HG02763 (cell line): ENCODE results near the gene CNOT1.
"Not testable (repeated sequence)": the region's sequence is repeated elsewhere in the genome, so short reads cannot be mapped to it uniquely, and the experiment has no call there.

Source experiments
- ATAC-seq: cut with Tn5 transposase; IDR thresholded peaks from one replicate; pipeline ENCODE4 v1.9.1; 2021; ENCODE audit warnings: mild to moderate bottlenecking, moderate library complexity; ENCODE audit not compliant: unreplicated experiment

Gene CNOT1

DNA sequence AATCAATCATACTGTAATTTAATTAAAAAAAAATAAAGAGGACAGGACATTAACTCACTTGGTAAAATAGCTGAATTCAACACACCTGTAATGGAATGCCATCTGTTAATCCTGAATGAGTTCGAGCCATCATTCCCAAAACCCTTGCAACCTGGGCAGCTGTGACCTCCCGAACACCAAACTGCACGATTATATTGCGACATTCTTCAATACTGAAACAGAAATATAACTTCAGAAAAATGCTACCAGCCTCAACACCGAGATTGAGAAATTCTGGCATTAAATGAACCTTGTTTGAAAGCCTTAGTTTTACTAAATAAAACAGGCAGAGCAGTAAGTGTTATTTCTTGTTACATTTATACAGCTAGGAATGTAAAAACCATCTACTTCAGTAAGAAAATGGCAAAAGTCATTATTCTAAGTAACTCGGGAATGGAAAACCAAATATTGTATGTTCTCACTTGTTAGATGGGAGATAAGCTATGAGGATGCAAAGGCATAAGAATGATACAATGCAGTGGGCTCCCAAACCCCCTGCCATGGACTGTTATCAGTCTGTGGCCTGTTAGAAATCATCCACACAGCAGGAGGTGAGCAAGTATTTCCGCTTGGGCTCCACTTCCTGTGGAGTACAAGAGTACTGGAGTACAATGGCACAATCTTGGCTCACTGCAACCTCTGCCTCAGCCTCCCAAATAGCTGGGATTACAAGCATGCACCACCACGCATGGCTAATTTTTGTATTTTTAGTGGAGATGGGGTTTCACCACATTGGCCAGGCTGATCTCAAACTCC, 46.5 kb downstream of the CNOT1 start:
- ATAC-seq = no peak

DNA sequence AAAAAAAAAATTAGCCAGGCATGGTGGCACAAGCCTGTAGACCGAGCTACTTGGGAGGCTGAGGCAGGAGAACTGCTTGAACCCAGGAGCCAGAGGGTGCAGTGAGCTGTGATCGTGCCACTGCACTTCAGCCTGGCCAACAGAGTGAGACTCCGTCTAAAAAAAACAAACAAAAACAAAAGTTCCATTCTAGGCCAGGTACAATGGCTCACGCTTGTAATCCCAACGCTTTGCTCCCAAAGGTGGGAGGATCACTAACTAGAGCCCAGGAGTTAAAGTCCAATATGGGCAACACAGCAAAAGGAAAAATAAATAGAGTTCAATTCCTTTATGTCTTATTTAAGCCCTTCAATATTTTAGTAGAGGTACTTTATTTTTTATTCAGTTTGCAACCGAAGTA, 47.5 kb downstream of the CNOT1 start:
- no peak for ATAC-seq

DNA sequence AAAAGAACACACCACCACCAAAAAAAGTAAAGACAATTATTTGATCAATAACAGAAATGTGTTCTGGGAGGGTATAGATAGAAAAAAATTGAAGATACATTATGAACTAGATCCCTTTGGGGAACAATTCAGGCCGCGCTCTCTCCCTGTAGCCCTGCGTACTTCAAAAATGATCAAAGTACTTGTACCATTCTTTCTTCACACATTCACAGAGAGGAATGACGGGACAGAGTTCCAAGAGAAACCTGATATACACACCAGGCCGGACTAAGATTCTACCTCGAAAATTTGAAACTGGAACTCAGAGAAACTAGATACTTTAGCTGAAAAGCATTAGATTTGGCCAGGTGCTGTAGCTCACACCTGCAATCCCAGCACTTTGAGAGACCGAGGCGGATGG, 50.0 kb downstream of the CNOT1 start:
- ATAC-seq = no peak

DNA sequence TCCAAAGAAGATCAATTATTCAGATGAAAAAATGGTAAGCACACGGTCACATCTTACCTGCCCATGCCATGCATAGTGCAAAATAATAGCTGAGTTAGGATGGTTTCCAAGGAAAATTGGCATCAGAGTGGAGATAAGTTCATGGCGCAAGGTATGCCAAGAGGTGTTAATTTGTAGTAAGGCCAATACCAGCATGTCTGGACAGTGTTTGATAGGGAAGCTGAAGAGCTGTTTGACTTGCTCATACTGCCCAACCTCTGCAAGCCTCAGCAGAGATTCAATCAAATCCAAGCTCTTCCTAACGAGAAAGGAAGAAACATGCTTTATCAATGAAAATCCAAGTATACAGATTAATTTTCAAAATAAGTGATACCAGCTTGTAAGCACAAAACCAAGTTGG, 51.0 kb downstream of the CNOT1 start:
- no peak for ATAC-seq

DNA sequence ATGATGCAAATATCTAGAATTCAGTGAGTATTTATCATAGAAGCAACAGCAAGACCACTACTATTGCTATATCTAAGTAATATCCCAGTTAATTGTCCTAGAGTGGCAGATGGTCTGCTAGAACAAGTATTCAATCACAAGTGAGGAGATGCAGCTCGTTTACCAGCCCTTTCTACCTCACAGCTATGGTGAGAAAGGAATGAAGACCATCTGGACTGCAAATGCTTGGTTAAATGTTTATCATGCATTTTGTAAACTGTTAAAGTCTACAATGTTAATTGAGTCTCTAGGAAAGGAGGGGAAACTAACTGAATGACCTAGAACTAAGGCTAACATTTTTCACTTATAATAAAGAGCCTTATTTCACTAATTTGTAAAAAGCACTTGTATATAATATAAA, 52.5 kb downstream of the CNOT1 start:
- no peak for ATAC-seq

DNA sequence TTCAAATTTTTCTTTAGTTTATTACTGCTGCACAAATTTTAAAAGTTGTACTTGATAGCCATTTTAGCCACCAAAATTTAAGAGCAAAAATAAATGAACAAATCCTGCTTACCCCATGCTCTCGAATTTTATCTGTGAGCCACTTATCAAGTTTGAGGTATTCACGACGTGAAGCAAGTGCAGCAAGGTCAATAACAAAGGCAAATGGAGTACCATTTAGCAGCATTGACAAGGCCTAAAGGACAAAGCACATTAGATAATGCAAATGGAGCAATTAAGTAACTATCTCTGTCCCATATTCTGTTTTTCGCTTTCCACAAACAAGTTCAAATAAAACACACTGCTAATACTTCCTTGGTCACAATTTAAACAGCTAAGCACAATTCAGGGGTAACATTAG, 54.7 kb downstream of the CNOT1 start:
- ATAC-seq = no peak

DNA sequence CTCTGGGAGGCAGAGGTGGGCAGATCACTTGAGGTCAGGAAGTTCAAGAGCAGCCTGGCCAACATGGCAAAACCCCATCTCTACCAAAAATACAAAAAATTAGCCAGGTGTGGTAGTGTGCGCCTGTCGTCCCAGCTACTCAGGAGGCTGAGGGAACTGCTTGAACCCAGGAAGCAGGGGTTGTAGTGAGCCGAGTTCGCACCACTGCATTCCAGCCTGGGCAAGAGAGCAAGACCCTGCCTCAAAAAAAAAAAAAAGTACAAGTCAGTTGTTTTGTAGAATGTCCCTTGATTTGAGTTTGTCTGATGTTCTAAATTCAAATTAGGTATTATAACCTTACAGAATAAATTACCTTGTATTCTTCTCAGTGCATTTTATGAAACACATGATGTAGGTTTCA, 63.9 kb downstream of the CNOT1 start:
- ATAC-seq = not testable (repeated sequence)

DNA sequence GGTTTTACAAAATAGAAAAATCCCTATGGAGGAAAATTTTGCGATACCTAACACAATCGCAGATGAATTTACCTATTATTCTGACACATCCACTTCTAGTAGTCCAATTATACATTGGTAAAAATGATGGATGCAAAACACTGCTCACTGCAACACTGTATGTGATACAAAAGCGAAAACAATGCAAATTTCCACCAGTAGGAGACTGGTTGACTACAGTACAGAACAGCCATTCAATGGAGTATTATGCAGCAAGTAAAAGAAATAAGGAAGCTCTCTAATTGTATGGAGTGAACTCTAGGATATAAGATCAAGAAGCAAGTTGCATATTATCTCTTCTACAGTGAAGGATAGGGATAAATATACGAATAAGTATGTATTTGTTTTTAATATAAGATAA, 65.9 kb downstream of the CNOT1 start:
- ATAC-seq = no peak

DNA sequence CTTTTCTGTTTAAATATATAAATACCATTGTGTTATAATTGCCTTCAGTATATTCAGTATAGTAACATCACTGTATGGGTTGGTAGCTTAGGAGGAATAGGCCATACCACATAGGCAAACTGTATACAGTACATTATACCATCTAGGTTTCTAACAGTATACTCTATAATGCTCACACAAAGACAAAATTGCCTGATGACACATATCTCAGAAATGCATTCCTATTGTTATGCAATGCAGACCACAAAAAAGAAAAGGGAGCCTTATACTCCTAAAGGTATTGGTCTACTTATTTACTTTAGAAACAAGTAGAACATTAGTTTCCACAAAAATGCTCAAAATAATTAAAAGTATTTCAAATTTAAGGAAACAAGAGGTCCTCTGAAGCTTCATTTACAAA, 66.4 kb downstream of the CNOT1 start:
- no peak for ATAC-seq

DNA sequence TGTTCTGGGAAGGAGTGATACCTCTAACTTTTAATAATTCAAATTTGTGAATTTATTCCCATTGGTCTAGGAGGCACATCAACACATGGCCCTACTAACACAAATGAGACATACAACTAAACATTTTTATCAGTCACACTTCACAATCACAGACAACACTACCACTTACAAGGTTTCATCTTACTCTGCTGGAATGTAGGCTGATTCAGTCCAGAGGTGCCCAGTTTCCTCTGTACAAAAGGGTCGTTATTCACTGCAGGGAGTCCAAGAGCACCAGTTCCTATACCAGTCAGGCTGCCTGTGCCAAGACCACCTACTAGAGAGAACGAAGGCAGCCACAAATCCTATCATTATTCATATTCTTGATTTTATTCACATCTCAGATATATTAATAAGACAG, 72.9 kb downstream of the CNOT1 start:
- no peak for ATAC-seq

DNA sequence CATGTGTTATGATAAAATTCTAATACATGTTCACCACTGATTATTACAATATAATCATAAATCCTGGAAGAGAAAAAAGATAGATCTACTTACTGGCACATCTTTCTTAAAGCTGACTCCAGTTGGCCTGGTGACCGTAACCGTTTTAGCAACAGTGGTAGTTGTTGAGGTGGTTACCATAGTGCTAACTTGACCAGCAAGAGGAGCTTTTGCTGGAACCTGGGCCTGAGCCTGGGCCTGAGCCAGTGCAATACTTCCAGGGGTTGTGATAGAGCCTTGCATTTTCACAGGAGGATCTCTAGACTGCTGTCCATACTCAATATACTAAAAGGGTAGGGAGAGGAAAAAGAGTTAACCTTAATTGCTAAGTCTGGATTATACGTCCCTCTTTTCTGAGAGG, 78.1 kb downstream of the CNOT1 start:
- no peak for ATAC-seq

DNA sequence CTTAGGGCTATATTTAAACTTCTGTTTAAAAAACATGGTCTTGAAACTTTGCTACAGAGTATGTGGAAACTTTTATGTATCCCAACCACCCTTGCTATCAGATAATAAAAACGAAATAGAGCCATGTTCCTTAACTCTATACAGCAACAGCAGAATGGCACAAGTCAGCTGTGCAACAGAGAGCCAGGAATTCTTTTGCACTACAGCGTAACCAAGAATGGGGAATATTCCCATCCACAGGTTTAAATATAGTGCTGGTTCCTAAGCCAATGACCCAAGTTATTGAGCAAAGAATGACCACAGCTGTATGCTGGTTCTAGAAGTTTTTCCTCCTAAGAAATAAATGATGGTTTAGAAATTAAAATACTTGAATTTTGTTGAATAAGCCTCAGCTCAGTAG, 81.2 kb downstream of the CNOT1 start:
- ATAC-seq = no peak

DNA sequence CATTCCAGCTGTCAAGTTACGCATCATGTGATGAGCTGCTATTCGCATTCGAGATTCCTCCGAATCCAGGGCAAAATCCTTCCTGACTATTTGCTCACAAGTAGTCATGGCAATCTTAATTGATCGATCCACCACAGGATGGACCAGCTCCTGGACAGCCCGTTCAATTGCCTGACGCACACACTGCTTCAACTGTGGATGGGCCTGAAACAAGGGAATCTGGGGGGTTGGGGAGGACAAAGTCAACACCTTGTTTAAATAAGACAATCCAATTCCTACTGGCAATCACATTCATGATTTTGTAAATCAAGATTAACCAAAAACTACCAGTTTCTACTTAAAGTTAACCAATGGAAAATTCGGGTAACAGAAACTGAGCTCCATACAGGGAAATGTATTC, 85.9 kb downstream of the CNOT1 start:
- no peak for ATAC-seq

DNA sequence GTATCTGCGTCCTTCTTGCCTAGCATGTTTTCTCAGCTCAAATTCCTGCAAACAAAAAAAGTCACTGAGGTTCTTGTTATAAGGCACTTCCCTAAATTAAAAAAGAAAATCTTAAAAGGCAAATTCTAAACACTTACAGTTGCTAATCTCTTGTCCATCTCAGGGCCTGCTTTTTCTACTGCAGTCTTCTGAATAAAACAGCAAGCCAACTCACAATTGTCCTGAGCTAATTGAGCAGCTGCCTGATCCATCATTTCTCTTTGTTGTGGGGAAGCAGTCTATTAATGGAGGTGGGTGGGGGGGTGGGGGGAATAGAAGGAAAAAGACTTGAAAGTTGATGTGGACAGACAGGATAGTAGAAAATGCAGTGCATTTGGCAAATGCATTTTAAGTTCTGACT, 87.3 kb downstream of the CNOT1 start:
- ATAC-seq = no peak

DNA sequence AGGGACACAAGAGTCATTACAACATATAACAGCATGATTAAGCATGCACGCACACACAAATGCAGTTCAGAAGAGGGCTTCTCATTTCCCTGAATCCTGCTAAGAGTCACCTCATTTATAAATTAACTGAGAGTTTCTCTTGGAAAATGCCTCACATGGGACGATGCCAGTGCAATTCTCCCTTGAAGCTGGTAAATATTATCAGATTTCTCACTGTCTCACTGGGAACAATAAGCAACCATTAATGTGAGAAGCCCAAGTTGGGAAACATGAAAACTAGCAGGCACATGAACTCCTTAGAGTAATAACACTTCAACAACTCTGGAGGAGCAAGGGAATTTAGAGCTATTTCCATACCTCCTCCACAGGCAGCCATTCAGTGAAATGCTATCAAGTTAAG, 87.9 kb downstream of the CNOT1 start:
- no peak for ATAC-seq

DNA sequence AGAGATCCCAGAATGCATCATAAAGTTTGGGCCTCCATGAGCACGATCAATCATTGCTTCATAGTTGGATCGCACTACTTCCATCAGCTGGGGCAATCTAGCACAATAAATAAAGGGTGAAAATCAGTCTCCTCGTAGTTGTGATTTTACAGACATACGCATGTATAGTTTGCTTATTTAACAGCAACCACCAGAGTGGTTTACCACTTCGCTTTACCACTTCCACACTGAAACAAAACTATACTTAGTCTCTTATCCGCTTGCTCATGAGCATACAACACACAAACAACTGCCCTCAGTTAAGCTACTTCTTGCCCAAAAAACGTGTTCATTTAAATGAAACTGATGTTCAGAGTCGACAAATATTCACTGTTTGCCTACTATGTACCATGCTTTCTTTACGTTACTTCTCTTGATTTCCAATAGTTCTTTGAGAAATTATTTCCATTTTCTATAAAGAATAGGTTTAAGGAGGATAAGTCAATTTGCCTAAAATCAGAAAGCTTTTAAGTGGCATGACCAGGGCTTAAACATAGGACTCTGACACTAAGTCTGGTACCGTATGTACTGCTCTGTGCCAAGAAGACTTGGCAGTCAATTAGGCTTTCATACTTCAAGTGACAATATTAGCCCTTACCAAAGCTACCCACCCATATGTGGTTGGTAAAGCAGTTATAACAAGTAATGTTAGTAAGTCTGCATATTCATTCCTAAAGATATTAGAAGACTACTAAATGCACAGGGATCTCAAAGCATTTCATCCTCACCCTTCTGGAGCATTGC, 92.3 kb downstream of the CNOT1 start:
- ATAC-seq = no peak

DNA sequence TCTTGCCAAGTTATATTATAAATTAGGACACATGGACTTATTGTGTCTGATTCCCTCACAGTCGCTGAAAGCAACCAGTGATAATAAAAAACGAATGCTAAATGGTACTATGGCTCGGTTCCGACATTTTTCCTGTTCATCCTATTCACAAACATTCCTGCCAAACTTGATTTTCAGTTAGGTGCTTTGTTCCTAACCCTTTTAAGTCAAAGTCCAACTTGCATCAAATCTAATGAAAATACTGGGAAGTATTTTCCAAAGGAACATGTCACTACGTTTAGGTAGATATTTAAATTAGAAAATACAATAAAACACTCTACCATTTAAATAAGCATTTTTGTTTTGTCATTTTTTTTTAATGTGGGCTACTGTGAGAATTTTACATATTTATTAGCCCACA, 93.3 kb downstream of the CNOT1 start:
- ATAC-seq = no peak

DNA sequence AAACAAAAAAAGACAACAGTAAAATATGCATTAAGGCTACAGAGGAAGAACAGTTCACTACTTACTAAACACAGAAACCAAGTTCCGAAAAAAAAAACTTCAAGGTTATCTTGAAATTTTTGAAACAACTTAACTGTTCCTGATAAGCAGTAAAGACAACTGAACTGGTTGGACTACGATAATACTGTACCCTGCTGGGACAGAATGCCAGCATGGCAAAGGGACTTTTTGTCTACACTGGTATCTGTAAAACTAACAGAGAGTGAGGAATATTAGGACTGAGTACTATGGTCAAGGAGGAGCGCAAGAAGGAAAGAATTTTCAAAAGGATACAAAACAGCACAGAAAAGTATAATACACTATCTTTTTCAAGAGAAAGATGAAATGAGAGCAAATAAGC, 94.5 kb downstream of the CNOT1 start:
- no peak for ATAC-seq

DNA sequence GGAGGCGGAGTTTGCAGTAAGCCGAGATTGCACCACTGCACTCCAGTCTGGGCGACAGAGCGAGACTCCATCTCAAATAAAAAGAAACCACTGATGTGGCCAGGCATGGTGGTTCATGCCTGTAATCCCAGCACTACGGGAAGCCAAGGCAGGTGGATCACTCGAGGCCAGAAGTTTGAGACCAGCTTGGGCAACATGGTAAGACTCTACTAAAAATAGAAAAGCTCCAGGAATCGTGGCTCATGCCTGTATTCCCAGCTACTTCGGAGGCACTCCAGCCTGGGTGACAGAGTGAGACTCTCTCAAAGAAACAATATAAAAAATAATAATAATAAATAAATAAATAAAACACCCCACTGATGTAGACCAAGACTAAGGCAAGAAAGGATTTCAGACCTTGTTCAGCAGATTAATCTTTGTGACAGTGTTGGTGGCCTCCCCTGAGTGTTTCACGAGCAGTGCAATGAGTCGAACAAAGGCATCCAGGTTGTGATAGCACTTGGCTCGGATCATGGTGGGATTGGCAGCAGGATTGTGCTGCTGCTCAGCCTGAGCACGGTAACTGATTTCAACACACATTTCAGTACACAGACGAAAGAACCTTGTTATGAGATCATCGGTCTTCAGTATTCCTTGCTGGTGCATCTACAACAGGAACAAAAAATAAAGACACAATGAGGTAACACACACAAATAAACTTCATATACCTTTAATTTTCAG, 95.7 kb downstream of the CNOT1 start:
- ATAC-seq = no peak

DNA sequence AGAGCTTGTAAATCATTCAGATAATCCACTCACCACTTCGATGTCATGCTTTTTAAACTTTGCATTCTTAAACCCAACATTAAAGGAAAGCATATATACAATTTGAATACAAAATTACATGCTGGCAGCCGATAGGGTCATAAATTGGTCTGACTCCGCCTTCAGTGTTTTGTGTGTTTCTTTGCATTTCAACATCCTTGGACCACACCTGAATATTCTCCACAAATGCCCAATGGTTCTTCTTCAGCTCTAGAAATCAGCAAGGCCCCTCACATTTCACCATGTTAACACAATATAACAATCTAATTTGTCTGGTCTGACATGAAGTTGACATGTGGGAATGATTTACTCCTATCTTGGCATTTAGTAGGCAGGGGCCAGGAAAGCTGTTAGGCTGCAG, 97.2 kb downstream of the CNOT1 start:
- ATAC-seq = no peak

DNA sequence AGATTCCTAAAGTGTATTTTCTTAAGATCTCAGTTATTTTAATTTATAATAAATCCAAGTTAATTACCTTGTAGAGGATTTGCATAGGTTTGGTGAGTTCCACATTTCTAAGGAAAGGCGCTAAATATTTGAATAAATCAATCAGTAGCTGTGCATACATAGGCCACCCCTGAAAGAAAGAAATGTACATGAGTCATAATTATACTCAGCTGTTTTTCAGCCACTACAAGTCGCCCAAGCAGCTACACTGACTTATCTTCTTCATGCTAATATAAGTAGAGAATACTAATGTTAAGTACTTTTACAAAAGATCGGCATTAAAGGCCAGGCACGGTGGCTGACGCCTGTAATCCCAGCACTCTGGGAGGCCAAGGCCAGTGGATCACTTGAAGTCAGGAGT, 99.4 kb downstream of the CNOT1 start:
- no peak for ATAC-seq

DNA sequence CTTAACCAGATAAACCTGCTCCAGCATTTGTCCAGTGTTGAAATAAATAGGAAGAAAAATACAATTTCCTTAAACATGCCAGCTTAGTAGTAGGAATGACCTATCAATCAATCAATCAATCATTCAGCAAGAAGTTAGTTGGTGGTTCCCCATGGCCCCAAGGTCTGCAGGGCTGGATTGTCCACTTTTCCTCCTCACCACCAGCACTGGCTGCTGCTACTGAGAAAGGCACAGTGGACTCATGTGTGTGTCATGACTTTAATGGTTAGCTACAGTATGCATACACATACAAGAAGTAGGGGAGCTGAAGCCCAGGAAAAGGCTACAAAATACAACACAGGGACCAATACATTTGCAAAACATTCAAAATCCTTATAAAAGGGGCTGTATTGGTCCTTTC, 109.9 kb downstream of the CNOT1 start:
- no peak for ATAC-seq
